Measurements from ENCODE around the gene SLC10A7. TPM values are rescaled to one million over a fixed set of nuclear protein-coding genes. Genes with fewer than 3 reads are reported as not detected.

Gene SLC10A7
- total RNA-seq, 8 experiments from 2014 or later: 4.8 to 11.6 (median 9.3) TPM

- in situ Hi-C loops (cut with MboI; ENCODE audit: low pct_unique_long_range_greater_than_20kb in 2 of 9, low sequenced_read_pairs in 9 of 9, unreplicated experiment in 9 of 9): no loop called here
- Histone ChIP-seq H3K27ac (no peak overlapping the region), H3K4me3 (no peak overlapping the region), H3K4me1 (replicated peaks in 1 of 2) (peaks cover 0 to 8% of the 10 kb centered on the region in 2 donors)
- no peak for ATAC-seq (replicated peaks in 6 of 8)
- 33 to 100% (median 85%) methylated on average over 1 to 5 of the region's 5 CpGs; no CpG with 5 or more reads in 2 of the 10 experiments for WGBS, 10 experiments
Measured at GRCh38 chr4:146308951-146309350, 212.8 kb downstream of the SLC10A7 start.

DNA sequence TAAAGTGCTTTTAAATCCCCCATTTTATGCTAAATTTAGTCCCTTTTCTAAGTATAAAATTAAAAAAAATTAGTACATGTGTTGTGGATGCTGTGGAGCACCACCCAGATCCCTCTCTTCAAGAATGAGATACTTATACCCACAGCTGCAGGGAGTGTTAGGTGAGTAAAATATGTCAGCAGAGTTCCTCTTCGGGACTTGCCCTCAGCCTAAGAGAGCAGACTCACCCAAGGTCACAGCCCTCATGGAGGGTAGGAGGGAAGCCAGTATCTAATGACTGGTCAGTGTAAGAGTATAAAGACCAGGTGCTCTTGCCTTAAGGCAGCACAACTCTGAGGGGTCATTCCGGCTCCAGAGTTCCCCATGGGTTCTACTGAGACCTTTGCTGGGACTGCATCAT lies 218.9 kb downstream of the SLC10A7 start:
- Histone ChIP-seq H3K4me3 (no peak overlapping the region), H3K27ac (no peak overlapping the region), H3K4me1 (replicated peaks in 1 of 2) (no peaks in the 10 kb centered on the region)
- in situ Hi-C loops (cut with MboI; ENCODE audit: low pct_unique_long_range_greater_than_20kb in 2 of 9, low sequenced_read_pairs in 9 of 9, unreplicated experiment in 9 of 9): no loop called here
- 67 to 100% (median 94%) methylated on average over 1 to 2 of the region's 2 CpGs; no CpG with 5 or more reads in 5 of the 10 experiments for WGBS, 10 experiments
- ATAC-seq (replicated peaks in 6 of 8): peak in 1 of 8 experiments; percentile 69

GRCh38 chr4:146299607-146300006 lies 222.1 kb downstream of the SLC10A7 start:
- WGBS, 10 experiments: 85 to 100% (median 94%) methylated on average over 1 to 3 of the region's 3 CpGs
- Histone ChIP-seq H3K4me1 (replicated peaks in 1 of 2) (no peaks in the 10 kb centered on the region), H3K27ac (no peak overlapping the region), H3K4me3 (no peak overlapping the region)
- in situ Hi-C loops (cut with MboI; ENCODE audit: low pct_unique_long_range_greater_than_20kb in 2 of 9, low sequenced_read_pairs in 9 of 9, unreplicated experiment in 9 of 9): no loop called here
- no peak for ATAC-seq (replicated peaks in 6 of 8)

DNA sequence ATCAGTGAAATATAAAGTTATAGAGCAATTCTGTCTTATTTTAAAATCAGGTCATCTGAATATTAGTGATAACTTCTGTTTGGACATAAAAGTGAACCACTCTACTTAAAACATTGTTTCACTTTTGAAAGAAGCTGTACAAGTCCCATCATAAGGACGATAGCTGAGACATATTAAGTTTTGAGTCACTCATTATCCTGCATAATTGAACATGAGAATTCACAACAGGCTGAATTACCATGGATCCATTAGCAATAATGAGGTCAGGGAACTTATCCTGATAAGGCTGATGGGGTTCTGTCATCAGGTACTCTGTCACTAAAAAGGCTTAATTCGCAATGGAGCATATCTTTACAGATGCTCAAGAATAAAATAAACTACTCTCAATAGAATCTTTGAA lies 227.0 kb downstream of the SLC10A7 start:
- Histone ChIP-seq H3K4me1 (replicated peaks in 1 of 2) (no peaks in the 10 kb centered on the region), H3K4me3 (no peak overlapping the region), H3K27ac (no peak overlapping the region)
- in situ Hi-C loops (cut with MboI; ENCODE audit: low pct_unique_long_range_greater_than_20kb in 2 of 9, low sequenced_read_pairs in 9 of 9, unreplicated experiment in 9 of 9): no loop called here
- 43 to 100% (median 89%) methylated on average over 1 to 2 of the region's 2 CpGs; no CpG with 5 or more reads in 1 of the 10 experiments for WGBS, 10 experiments
- ATAC-seq (replicated peaks in 6 of 8): peak in 1 of 8 experiments; percentile 80

GRCh38 chr4:146292508-146292907 lies 229.2 kb downstream of the SLC10A7 start:
- H3K4me3 ChIP-seq: no peak overlapping the region
- in situ Hi-C loops (cut with MboI; ENCODE audit: low pct_unique_long_range_greater_than_20kb in 2 of 9, low sequenced_read_pairs in 9 of 9, unreplicated experiment in 9 of 9): no loop called here
- no peak for ATAC-seq (replicated peaks in 6 of 8)
- WGBS, 10 experiments: 59 to 100% (median 80%) methylated on average over 1 to 2 of the region's 2 CpGs; no CpG with 5 or more reads in 1 of the 10 experiments
- no peak overlapping the region for H3K27ac ChIP-seq
- no peaks in the 10 kb centered on the region for H3K4me1 ChIP-seq (replicated peaks in 1 of 2)

- in situ Hi-C loops (cut with MboI; ENCODE audit: low pct_unique_long_range_greater_than_20kb in 2 of 9, low sequenced_read_pairs in 9 of 9, unreplicated experiment in 9 of 9): no loop called here
- Histone ChIP-seq H3K4me3 (no peak overlapping the region), H3K4me1 (replicated peaks in 1 of 2) (no peaks in the 10 kb centered on the region), H3K27ac (no peak overlapping the region)
- ATAC-seq (replicated peaks in 6 of 8): peak in 1 of 8 experiments; percentile 44
- WGBS, 10 experiments: 89 to 100% (median 100%) methylated on average over 1 of the region's 1 CpG; no CpG with 5 or more reads in 3 of the 10 experiments
Measured at GRCh38 chr4:146291313-146291712, 230.4 kb downstream of the SLC10A7 start.

GRCh38 chr4:146288193-146288592 lies 233.5 kb downstream of the SLC10A7 start:
- Histone ChIP-seq H3K4me3 (no peak overlapping the region), H3K27ac (no peak overlapping the region), H3K4me1 (replicated peaks in 1 of 2) (no peaks in the 10 kb centered on the region)
- ATAC-seq (replicated peaks in 6 of 8): no peak
- in situ Hi-C loops (cut with MboI; ENCODE audit: low pct_unique_long_range_greater_than_20kb in 2 of 9, low sequenced_read_pairs in 9 of 9, unreplicated experiment in 9 of 9): no loop called here
- WGBS, 10 experiments: 79 to 100% (median 89%) methylated on average over 2 to 4 of the region's 4 CpGs; no CpG with 5 or more reads in 3 of the 10 experiments

DNA sequence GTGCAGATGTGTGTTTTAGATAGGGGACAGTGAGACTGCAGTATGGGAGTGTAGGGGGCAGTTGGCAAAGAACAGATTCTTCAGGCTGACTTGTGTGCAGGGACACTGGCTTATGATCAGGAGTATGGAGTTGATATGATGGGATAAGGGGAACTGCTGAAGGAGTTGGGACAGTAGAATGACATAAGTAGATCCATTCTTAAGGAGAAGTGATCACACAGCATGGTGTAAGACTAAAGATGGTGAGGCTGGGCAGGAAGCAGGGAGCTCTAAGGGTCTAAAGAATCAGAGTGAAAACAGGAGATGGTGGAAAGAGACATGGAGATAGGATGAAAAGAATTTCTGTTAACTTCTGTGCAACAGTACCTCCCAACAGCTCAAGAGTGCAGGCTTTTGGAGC lies 236.7 kb downstream of the SLC10A7 start:
- no peak overlapping the region for H3K4me3 ChIP-seq
- in situ Hi-C loops (cut with MboI; ENCODE audit: low pct_unique_long_range_greater_than_20kb in 2 of 9, low sequenced_read_pairs in 9 of 9, unreplicated experiment in 9 of 9): no loop called here
- no peak overlapping the region for H3K27ac ChIP-seq
- ATAC-seq (replicated peaks in 6 of 8): no peak
- H3K4me1 ChIP-seq (replicated peaks in 1 of 2): peaks cover 0 to 4% of the 10 kb centered on the region in 2 donors

DNA sequence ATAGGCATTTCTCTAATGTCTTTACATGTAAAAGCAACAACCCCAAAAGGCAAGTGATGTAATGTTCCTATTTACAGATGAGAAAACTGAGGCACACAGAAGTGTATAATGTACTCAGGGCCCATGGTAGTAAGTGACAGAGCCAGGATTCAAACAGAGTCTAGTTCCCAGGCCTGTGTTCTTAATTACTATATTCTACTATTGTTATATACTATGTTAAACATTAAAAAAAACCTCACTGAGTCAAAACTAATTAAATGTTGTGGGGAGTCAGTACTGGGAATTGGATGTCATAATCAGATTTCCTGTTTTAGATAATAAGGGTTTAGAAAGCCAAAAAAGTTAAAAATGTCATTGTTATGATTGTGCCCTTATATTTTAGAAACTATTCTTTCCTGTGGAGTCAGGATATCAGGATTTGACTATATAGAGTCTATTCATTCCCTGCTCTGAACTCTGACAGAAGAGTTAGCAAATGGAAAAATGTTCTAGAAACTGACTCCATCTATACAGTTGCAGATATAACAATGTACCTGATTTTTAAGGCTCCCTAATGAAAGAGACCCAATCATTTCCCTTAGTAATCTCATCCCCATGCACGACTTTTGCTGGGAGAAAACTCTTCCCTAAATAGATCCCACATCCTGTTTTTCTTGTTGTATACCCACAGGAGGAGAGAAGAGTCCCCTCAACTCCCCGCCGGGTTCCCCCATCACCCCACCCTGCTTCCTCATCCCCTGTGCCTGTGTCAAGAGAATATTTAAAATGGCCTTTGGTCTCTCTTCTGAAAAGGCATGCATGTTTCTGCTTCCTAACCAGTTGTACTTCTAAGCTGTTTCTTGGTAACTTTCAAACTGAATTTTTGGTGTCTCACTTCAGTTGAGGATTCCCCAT lies 237.7 kb downstream of the SLC10A7 start:
- in situ Hi-C loops (cut with MboI; ENCODE audit: low pct_unique_long_range_greater_than_20kb in 2 of 9, low sequenced_read_pairs in 9 of 9, unreplicated experiment in 9 of 9): no loop called here

DNA sequence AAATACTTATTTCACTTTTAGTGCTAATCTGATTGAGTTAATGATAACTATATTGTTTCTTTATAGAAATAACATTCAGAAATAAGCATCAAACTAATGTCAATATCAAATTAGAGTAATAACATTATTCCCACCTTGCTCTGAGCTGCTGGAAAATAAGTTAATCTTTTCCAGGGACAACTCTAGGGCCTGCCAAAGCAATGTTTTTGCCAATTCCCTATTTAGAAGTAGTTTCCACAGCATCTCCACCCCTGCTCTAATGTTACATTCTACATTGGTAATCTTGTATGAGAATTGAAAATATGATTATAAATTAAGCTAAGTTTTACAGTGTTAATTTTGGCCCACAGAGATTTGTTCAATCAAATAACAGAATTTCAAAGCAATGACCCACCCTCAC lies 239.1 kb downstream of the SLC10A7 start:
- Histone ChIP-seq H3K4me1 (replicated peaks in 1 of 2) (peaks cover 5% of the 10 kb centered on the region in 2 donors), H3K4me3 (no peak overlapping the region), H3K27ac (no peak overlapping the region)
- in situ Hi-C loops (cut with MboI; ENCODE audit: low pct_unique_long_range_greater_than_20kb in 2 of 9, low sequenced_read_pairs in 9 of 9, unreplicated experiment in 9 of 9): no loop called here
- ATAC-seq (replicated peaks in 6 of 8): no peak

More for the DNA sequence above, 237.7 kb downstream of the SLC10A7 start:
- Histone ChIP-seq H3K4me1 (replicated peaks in 1 of 2) (peaks cover 5% of the 10 kb centered on the region in 2 donors), H3K4me3 (no peak overlapping the region), H3K27ac (no peak overlapping the region)
- 17 to 67% (median 60%) methylated on average over 1 of the region's 3 CpGs; no CpG with 5 or more reads in 7 of the 10 experiments for whole genome bisulfite sequencing, 10 experiments
- no peak for ATAC-seq (replicated peaks in 6 of 8)

DNA sequence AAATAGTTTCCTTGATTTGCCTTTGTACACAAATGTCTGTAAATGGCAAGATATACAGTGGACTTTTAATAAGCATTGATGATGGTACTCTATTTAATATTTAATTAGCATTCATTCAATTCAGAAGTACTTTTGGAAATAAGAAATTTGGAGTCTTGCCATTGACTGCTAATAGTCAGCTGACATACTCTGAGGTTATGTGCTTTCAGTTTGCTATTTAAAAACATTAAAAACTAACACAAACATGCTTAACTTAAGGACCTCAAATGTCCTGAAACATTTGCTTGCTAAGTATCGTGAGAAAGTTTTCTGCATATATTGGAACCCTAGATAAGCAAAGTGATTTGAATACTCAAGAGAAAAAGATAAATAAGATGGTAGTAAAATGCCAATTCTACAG lies 242.8 kb downstream of the SLC10A7 start:
- 90 to 100% (median 100%) methylated on average over 1 of the region's 1 CpG; no CpG with 5 or more reads in 3 of the 10 experiments for WGBS, 10 experiments
- Histone ChIP-seq H3K4me3 (no peak overlapping the region), H3K4me1 (replicated peaks in 1 of 2) (peaks cover 5% of the 10 kb centered on the region in 2 donors), H3K27ac (no peak overlapping the region)
- no peak for ATAC-seq (replicated peaks in 6 of 8)
- in situ Hi-C loops (cut with MboI; ENCODE audit: low pct_unique_long_range_greater_than_20kb in 2 of 9, low sequenced_read_pairs in 9 of 9, unreplicated experiment in 9 of 9): no loop called here

DNA sequence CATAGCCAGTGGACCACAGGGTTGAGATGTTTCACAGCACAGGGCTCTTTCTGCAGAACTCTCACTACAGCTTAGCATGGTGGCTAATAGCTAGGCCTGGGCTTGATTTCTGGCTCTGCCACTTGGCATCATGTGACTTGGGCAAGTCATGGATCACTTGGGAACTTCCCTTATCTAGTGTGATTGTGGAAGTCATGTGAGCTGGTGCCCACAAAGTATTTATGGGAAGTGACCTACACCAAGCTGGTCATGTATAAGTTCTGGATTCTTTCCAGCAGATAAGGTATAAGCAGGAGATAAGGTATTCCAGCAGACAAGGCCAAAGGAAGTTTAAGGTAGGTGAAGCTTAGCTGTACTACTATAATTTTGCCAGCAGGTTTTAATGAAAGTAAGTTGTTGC lies 246.4 kb downstream of the SLC10A7 start:
- in situ Hi-C loops (cut with MboI; ENCODE audit: low pct_unique_long_range_greater_than_20kb in 2 of 9, low sequenced_read_pairs in 9 of 9, unreplicated experiment in 9 of 9): no loop called here
- H3K27ac ChIP-seq: no peak overlapping the region
- no peak overlapping the region for H3K4me3 ChIP-seq
- no peak for ATAC-seq (replicated peaks in 6 of 8)
- H3K4me1 ChIP-seq (replicated peaks in 1 of 2): peaks cover 4 to 5% of the 10 kb centered on the region in 2 donors

DNA sequence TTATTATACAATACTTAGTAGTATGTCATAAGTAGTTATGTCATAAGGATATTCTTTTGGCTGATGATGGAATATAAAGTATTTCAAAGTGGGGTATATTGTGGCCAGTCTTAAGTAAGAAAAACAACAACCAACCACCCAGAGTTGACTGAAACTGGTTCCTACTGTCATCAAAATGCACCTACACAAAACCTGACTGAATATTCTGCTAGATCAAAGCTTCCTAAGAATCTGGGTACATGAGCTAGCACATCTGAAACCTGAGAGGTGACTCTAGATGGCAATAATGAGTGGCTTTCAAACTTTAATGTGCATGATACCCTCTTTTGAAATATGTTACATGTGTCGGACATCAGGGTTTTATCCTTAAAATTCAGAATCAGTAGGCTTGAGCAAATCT lies 247.0 kb downstream of the SLC10A7 start:
- Histone ChIP-seq H3K4me3 (no peak overlapping the region), H3K4me1 (replicated peaks in 1 of 2) (peaks cover 0 to 5% of the 10 kb centered on the region in 2 donors), H3K27ac (no peak overlapping the region)
- in situ Hi-C loops (cut with MboI; ENCODE audit: low pct_unique_long_range_greater_than_20kb in 2 of 9, low sequenced_read_pairs in 9 of 9, unreplicated experiment in 9 of 9): no loop called here
- no peak for ATAC-seq (replicated peaks in 6 of 8)
- 83 to 100% (median 100%) methylated on average over 1 of the region's 1 CpG; no CpG with 5 or more reads in 5 of the 10 experiments for WGBS, 10 experiments
